GM12872 (cell line): ENCODE data around the gene GPC3.

Experiments
- TF ChIP-seq, protein P1 (sequence below): IDR thresholded peaks from 3 replicates; pipeline ENCODE4 v1.5.1; 2011; ENCODE audit warnings: low read depth, mild to moderate bottlenecking, low read length, moderate library complexity; ENCODE audit not compliant: insufficient read depth

Gene GPC3

DNA sequence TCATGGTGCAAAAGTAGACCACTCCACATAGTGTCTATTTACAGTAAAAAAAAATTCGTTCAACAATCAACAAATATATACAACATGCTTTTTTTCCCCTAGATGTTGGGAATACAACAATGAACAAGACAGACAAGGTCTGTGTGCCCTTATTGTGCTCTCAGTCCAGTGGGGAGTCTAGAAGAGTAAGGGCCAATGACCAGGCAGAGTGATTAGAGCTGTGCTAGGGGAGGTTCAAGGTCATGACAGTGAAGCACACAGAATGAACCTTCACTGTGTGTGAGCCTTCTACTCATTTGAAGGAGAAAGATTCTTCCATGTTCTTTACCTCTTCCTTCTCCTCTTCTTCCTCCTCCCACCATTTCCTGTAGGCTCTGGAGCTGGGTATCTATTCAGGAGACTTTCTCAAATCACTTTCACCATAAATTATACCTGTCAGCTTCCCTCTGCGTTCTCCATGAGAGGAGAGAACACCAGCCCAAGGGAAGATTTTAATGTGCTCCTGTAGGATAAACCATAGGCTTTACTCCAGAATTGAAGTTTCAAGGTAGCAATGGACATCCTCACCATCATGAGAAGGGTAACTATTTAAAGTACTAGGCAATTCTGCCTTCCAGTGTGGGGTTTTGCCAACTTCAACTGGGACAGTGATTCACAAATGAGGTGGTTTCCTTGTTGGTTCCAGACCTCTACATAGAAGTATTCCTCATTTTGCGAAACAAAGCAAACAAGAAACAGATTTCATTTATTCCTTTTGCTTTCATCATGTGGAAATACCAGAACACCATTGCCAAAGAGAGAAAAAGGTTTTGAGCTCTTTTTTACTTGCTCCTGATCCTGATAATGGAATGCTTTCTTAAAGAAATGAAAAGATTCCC, 323.2 kb downstream of the GPC3 start:
- TF ChIP-seq, protein P1, sequence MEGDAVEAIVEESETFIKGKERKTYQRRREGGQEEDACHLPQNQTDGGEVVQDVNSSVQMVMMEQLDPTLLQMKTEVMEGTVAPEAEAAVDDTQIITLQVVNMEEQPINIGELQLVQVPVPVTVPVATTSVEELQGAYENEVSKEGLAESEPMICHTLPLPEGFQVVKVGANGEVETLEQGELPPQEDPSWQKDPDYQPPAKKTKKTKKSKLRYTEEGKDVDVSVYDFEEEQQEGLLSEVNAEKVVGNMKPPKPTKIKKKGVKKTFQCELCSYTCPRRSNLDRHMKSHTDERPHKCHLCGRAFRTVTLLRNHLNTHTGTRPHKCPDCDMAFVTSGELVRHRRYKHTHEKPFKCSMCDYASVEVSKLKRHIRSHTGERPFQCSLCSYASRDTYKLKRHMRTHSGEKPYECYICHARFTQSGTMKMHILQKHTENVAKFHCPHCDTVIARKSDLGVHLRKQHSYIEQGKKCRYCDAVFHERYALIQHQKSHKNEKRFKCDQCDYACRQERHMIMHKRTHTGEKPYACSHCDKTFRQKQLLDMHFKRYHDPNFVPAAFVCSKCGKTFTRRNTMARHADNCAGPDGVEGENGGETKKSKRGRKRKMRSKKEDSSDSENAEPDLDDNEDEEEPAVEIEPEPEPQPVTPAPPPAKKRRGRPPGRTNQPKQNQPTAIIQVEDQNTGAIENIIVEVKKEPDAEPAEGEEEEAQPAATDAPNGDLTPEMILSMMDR: no peak

DNA sequence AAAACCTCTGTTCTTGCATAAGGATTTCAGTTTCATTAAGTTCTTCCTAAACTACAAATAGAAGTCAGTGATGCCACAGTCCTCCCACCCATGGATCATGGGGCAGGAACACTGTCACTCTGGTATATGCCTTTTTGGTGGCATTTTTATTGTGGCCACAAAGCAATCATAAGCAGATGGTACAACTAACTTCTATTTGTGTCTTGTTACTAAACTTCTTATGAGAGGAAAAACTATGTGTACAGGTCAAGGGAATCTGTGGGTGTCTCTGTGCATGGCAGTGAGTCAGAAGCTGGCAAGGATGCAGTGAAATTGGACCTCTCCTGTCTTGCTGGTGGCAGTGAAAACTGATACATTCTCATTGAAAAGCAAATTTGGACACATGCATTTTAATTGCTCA, 325.1 kb downstream of the GPC3 start:
- TF ChIP-seq, protein P1: no peak

DNA sequence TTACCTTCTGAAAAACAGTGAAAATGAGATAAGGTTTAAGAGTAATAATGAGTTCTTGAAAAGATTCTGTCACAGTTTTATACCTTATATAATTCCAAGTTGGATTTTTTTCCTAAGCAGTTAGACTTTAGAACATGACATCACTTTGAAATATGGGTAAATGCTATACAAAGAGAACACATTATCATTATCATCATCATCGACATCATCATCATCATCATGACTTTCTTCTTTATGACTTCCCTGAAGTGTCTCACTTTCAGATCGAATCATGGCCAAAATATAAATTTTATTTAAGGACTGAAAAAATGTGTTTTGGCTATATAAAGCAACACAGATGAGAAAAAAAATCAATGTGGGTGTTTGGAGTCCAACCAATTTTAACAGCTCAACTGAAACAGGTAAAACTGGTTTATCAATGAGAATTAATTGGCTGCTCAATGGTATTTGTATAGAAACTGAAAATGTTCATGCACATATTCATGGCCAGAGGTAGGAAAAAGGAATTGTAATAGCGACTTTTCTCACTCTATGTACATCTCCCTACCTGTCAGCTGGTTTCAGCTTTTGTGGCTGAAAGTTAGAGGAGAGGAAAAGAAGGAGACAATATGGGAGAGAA, 327.0 kb downstream of the GPC3 start:
- TF ChIP-seq, protein P1: no peak

DNA sequence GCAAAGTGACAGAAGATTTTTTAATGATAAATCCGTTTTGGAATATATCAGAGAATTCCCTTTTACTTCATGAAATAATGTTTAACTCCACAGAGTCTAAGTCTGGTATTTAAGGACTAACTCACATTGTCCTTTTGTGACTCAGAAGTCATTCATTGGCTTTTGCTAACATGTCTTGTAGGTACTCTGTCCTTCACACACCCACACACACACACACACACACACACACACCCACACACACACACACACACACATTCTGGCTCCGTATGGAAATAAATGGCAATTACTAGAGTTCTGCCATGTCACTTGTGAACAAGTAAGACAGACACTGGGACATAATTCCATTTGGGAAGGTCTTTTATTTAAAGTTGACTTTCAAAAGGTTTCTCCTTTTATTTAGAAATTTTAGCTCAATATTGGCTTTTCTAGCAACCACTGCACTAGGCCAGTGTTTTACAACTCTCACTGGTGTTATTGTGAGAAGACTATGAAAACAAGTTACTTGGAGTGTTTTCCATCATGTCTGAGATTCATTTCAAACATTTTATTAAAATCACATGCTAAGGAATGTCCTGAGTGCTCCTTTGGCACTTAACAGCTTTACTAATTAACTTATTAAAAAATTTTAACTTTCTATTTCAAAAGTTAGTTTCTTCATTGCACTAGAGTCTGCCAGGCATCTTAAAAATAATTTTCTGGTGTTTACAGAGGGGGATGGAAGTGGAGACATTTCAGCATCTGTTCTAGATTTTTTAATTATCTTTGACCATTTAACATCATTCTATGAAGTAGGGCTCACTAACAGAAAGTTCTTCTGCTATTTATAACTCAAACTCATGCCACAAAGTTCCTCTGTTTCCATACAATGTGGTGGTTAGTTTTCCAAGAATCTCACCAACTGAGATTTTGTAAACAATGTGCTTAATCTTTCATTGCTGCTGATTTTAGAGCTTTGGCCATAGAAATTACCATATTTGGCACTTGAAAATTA, 329.8 kb downstream of the GPC3 start:
- TF ChIP-seq, protein P1: no peak

DNA sequence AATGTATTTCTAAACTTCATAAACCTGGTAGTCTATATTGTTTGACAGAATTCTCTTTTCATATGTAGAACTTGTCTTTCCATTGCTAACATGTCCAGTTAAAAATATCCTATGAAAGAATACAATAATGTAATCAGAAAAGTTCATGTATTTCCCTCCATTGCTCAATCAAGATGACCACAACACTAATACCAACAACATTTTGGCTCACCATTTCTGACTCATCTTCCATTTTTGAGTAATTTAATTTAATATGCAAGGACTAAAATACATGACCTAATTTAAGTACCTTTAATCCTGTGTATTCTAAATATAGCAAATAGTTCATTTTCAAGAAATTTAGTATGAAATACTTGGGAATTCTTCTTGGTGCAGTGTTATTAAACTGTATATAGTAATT, 330.6 kb downstream of the GPC3 start:
- TF ChIP-seq, protein P1: no peak

GRCh38 chrX:133653358-133653757, 332.0 kb downstream of the GPC3 start:
- TF ChIP-seq, protein P1: no peak

- TF ChIP-seq, protein P1: no peak
Observed at GRCh38 chrX:133652185-133652584, 333.2 kb downstream of the GPC3 start.
